ENCODE results near the gene CCDC30. TPM values are rescaled to one million over a fixed set of nuclear protein-coding genes. Genes with fewer than 3 reads are reported as not detected.

CCDC30 gene
- polyA plus RNA-seq, 3 donors, result 0.95 to 1.5 (median 1.2) TPM

- Histone ChIP-seq H3K9ac (ENCODE audit: insufficient read depth, low read length, poor library complexity, severe bottlenecking) (no peak overlapping the region), H3K4me3 (replicated peaks in 1 of 3; ENCODE audit: low read depth in 2 of 3, low read length in 3 of 3) (no peak overlapping the region), H3K27ac (ENCODE audit: low read depth in 1 of 2, low read length in 2 of 2) (no peak overlapping the region), H3K4me1 (ENCODE audit: control insufficient read depth in 1 of 2, insufficient read depth in 2 of 2, low read length in 2 of 2) (no peaks in the 10 kb centered on the region), H3K27me3 (ENCODE audit: control insufficient read depth in 2 of 2, insufficient read depth in 2 of 2, low read length in 2 of 2) (no peaks in the 10 kb centered on the region), H4K20me1 (ENCODE audit: insufficient read depth, low read length) (no peaks in the 10 kb centered on the region), H3K36me3 (replicated peaks in 1 of 2; ENCODE audit: control insufficient read depth in 1 of 2, insufficient read depth in 2 of 2, low read length in 2 of 2) (no peaks in the 10 kb centered on the region), H3K4me2 (replicated peaks; ENCODE audit: extremely low read depth, low read length, poor library complexity, severe bottlenecking) (no peak overlapping the region), H3K9me3 (replicated peaks in 1 of 2; ENCODE audit: control insufficient read depth in 1 of 2, insufficient read depth in 1 of 2, low read length in 2 of 2) (no peaks in the 10 kb centered on the region), H3K79me2 (ENCODE audit: insufficient read depth, low read length) (no peaks in the 10 kb centered on the region), H2AFZ (ENCODE audit: insufficient read depth, low read depth, low read length, poor library complexity, severe bottlenecking) (no peak overlapping the region)
- Mint-ChIP-seq H3K9me3 (no peaks in the 10 kb centered on the region), H3K4me1 (peaks cover 5% of the 10 kb centered on the region), H3K4me3 (no peak overlapping the region), H3K36me3 (no peaks in the 10 kb centered on the region), H3K27me3 (ENCODE audit: low read depth in 3 of 3) (peaks cover 0 to 2% (median 2%) of the 10 kb centered on the region in 3 donors), H3K27ac (no peak overlapping the region)
- 100% methylated on average over 2 of the region's 6 CpGs for WGBS (ENCODE audit: insufficient coverage)
- intact Hi-C loops (cut with micrococcal nuclease), result no loop called here
- DNase-seq, result no peak
- TF ChIP-seq CTCF (IDR thresholded peaks at IDR 0.05), result no peak
Observed at GRCh38 chr1:42433369-42433768, 29.7 kb upstream of the CCDC30 start.

- no peak for DNase-seq
Observed at GRCh38 chr1:42434340-42434739, 28.7 kb upstream of the CCDC30 start.

More at GRCh38 chr1:42434340-42434739, 28.7 kb upstream of the CCDC30 start:
- H4K20me1 ChIP-seq (ENCODE audit: insufficient read depth, low read length), result no peaks in the 10 kb centered on the region
- peaks cover 5% of the 10 kb centered on the region for H3K4me1 Mint-ChIP-seq
- H3K4me3 ChIP-seq (replicated peaks in 1 of 3; ENCODE audit: low read depth in 2 of 3, low read length in 3 of 3), result no peak overlapping the region
- no peaks in the 10 kb centered on the region for H3K9me3 Mint-ChIP-seq
- H3K4me3 Mint-ChIP-seq, result no peak overlapping the region
- no peak for TF ChIP-seq CTCF (IDR thresholded peaks at IDR 0.05)
- H3K27ac Mint-ChIP-seq, result no peak overlapping the region
- no peaks in the 10 kb centered on the region for H3K79me2 ChIP-seq (ENCODE audit: insufficient read depth, low read length)
- H3K9ac ChIP-seq (ENCODE audit: insufficient read depth, low read length, poor library complexity, severe bottlenecking), result no peak overlapping the region
- no peaks in the 10 kb centered on the region for H3K4me1 ChIP-seq (ENCODE audit: control insufficient read depth in 1 of 2, insufficient read depth in 2 of 2, low read length in 2 of 2)
- peaks cover 0 to 2% (median 2%) of the 10 kb centered on the region in 3 donors for H3K27me3 Mint-ChIP-seq (ENCODE audit: low read depth in 3 of 3)
- no peak overlapping the region for H2AFZ ChIP-seq (ENCODE audit: insufficient read depth, low read depth, low read length, poor library complexity, severe bottlenecking)
- intact Hi-C loops (cut with micrococcal nuclease), result no loop called here
- no peaks in the 10 kb centered on the region for H3K36me3 ChIP-seq (replicated peaks in 1 of 2; ENCODE audit: control insufficient read depth in 1 of 2, insufficient read depth in 2 of 2, low read length in 2 of 2)
- no peaks in the 10 kb centered on the region for H3K27me3 ChIP-seq (ENCODE audit: control insufficient read depth in 2 of 2, insufficient read depth in 2 of 2, low read length in 2 of 2)
- 100% methylated on average over 2 of the region's 4 CpGs for WGBS (ENCODE audit: insufficient coverage)
- H3K27ac ChIP-seq (ENCODE audit: low read depth in 1 of 2, low read length in 2 of 2), result no peak overlapping the region
- H3K9me3 ChIP-seq (replicated peaks in 1 of 2; ENCODE audit: control insufficient read depth in 1 of 2, insufficient read depth in 1 of 2, low read length in 2 of 2), result no peaks in the 10 kb centered on the region
- no peak overlapping the region for H3K4me2 ChIP-seq (replicated peaks; ENCODE audit: extremely low read depth, low read length, poor library complexity, severe bottlenecking)
- no peaks in the 10 kb centered on the region for H3K36me3 Mint-ChIP-seq
